ENCODE results near the gene MSRB3.

MSRB3 gene

DNA sequence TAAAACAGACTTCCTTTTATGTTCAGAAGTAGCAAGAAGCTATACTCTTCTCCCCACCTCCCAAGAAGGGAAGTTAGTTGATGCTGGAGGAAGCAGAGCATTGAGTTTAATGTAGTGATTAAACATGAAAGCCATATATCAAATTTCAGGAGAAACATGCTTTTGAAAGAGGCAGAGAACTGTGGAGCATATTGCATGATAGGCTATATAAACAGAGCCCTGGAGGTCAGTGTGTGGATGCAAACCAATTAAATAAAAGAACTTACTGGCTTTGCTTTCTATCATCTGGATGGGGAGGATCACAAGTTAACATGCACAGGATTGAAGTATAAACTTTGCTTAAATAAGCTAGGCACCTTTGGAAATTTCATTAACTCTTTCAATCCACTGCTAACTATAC is 94.1 kb downstream of the MSRB3 start:
- Histone ChIP-seq H3K9me3 (ENCODE audit: control insufficient read depth in 5 of 5, low read length in 5 of 5) (no peaks in the 10 kb centered on the region), H3K4me3 (ENCODE audit: low read depth in 1 of 5, low read length in 5 of 5) (no peak overlapping the region), H3K4me1 (ENCODE audit: control insufficient read depth in 5 of 5, insufficient read depth in 5 of 5, low read length in 5 of 5) (no peaks in the 10 kb centered on the region), H3K27me3 (ENCODE audit: control insufficient read depth in 5 of 5, insufficient read depth in 4 of 5, low read length in 5 of 5) (no peaks in the 10 kb centered on the region), H3K36me3 (ENCODE audit: control insufficient read depth in 5 of 5, insufficient read depth in 5 of 5, low read length in 5 of 5) (no peaks in the 10 kb centered on the region), H3K9ac (ENCODE audit: low read length in 5 of 5) (no peak overlapping the region), H3K27ac (ENCODE audit: low read depth, low read length) (no peak overlapping the region)

DNA sequence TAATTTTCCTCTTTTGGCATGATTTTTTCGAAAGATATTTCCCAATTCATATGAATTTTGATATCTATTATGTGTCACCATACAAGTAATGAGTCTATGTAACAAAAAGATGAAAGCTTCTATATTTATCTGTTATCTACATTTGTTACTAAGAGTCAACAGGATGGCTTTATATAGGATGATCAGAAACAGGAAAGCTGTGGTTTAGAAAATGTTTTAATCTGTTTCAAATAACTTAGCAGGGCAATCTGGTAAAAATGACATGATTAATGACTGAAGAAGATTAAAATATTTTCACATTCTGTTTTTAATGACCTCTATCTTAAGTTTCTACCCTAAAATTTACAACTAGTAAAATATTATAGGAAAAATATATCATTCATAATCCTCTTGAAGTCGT is 105.8 kb downstream of the MSRB3 start:
- Histone ChIP-seq H3K9ac (ENCODE audit: low read length in 5 of 5) (no peak overlapping the region), H3K4me3 (ENCODE audit: low read depth in 1 of 5, low read length in 5 of 5) (no peak overlapping the region), H3K27me3 (ENCODE audit: control insufficient read depth in 5 of 5, insufficient read depth in 4 of 5, low read length in 5 of 5) (no peaks in the 10 kb centered on the region), H3K9me3 (ENCODE audit: control insufficient read depth in 5 of 5, low read length in 5 of 5) (no peaks in the 10 kb centered on the region), H3K27ac (ENCODE audit: low read depth, low read length) (no peak overlapping the region), H3K36me3 (ENCODE audit: control insufficient read depth in 5 of 5, insufficient read depth in 5 of 5, low read length in 5 of 5) (no peaks in the 10 kb centered on the region), H3K4me1 (ENCODE audit: control insufficient read depth in 5 of 5, insufficient read depth in 5 of 5, low read length in 5 of 5) (no peaks in the 10 kb centered on the region)

DNA sequence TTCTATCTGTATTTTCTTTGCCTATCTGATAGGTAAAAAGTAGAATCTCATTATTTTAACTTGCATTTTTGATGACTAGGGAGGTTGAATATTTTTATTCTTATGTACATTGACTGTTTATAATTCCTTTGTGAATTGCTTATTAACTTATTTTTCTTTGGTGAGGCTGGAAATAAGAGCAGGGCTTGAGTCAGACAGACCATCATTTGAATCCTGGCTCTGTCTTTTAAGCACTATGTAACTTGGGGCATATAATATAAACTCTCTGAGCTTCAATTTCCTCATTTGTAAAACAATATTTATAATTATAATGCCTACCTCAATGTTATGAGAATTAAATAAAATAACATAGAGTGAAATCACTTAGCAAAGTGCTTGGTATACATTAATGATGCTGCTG is 108.9 kb downstream of the MSRB3 start:
- no peak overlapping the region for H3K4me3 ChIP-seq (ENCODE audit: low read depth in 1 of 5, low read length in 5 of 5)
- H3K27ac ChIP-seq (ENCODE audit: low read depth, low read length) = no peak overlapping the region
- H3K9me3 ChIP-seq (ENCODE audit: control insufficient read depth in 5 of 5, low read length in 5 of 5) = no peaks in the 10 kb centered on the region
- no peaks in the 10 kb centered on the region for H3K27me3 ChIP-seq (ENCODE audit: control insufficient read depth in 5 of 5, insufficient read depth in 4 of 5, low read length in 5 of 5)
- no peak overlapping the region for H3K9ac ChIP-seq (ENCODE audit: low read length in 5 of 5)
- H3K4me1 ChIP-seq (ENCODE audit: control insufficient read depth in 5 of 5, insufficient read depth in 5 of 5, low read length in 5 of 5) = peaks cover 0 to 4% (median 1%) of the 10 kb centered on the region in 5 donors
- no peaks in the 10 kb centered on the region for H3K36me3 ChIP-seq (ENCODE audit: control insufficient read depth in 5 of 5, insufficient read depth in 5 of 5, low read length in 5 of 5)

DNA sequence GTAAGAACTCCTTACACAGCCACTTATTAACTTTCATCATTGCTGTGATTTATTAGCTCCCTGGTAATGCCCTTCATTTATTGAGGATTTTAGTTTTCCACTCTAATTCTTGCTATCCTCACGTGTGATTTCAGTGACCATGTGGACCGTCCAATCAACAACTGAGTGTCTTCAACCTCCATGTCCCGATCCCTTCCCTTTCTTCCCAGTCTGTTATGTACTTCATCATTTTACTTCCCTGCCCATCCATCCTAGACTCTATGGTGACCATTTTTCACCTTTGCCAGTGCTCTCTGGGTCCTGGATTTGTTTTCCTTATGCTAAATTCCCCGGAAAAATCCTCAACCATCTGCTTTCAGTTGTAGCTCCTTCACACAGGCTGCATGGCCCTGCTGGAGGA is 111.0 kb downstream of the MSRB3 start:
- no peak overlapping the region for H3K4me3 ChIP-seq (ENCODE audit: low read depth in 1 of 5, low read length in 5 of 5)
- no peak overlapping the region for H3K27ac ChIP-seq (ENCODE audit: low read depth, low read length)
- no peaks in the 10 kb centered on the region for H3K36me3 ChIP-seq (ENCODE audit: control insufficient read depth in 5 of 5, insufficient read depth in 5 of 5, low read length in 5 of 5)
- no peak overlapping the region for H3K9ac ChIP-seq (ENCODE audit: low read length in 5 of 5)
- H3K27me3 ChIP-seq (ENCODE audit: control insufficient read depth in 5 of 5, insufficient read depth in 4 of 5, low read length in 5 of 5) = no peaks in the 10 kb centered on the region
- peaks cover 0 to 8% (median 4%) of the 10 kb centered on the region in 5 donors for H3K4me1 ChIP-seq (ENCODE audit: control insufficient read depth in 5 of 5, insufficient read depth in 5 of 5, low read length in 5 of 5)
- H3K9me3 ChIP-seq (ENCODE audit: control insufficient read depth in 5 of 5, low read length in 5 of 5) = peaks cover 0 to 3% (median 1%) of the 10 kb centered on the region in 5 donors

DNA sequence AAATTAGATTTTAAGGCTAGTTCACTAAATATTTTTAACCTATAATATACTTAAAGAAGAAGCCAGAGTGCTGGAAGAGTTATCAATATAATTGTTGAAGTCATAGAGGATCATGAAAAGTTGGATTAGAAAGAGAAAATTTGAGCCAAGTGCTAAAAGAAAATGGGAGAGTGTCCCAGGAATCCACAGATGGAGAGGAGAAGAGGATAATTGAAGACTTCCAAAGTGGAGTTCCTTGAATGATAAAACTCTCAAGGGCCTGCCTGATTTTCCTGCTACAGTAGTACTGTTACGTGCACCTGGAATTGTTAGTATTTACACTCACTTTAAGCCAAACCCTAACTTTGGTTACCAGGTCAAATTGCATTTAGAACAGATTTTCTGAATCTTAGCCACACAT is 113.2 kb downstream of the MSRB3 start:
- Histone ChIP-seq H3K4me3 (ENCODE audit: low read depth in 1 of 5, low read length in 5 of 5) (no peak overlapping the region), H3K9me3 (ENCODE audit: control insufficient read depth in 5 of 5, low read length in 5 of 5) (peaks cover 0 to 7% (median 4%) of the 10 kb centered on the region in 5 donors), H3K9ac (ENCODE audit: low read length in 5 of 5) (no peak overlapping the region), H3K4me1 (ENCODE audit: control insufficient read depth in 5 of 5, insufficient read depth in 5 of 5, low read length in 5 of 5) (peaks cover 0 to 8% (median 4%) of the 10 kb centered on the region in 5 donors), H3K27ac (ENCODE audit: low read depth, low read length) (no peak overlapping the region), H3K36me3 (ENCODE audit: control insufficient read depth in 5 of 5, insufficient read depth in 5 of 5, low read length in 5 of 5) (no peaks in the 10 kb centered on the region), H3K27me3 (ENCODE audit: control insufficient read depth in 5 of 5, insufficient read depth in 4 of 5, low read length in 5 of 5) (no peaks in the 10 kb centered on the region)

DNA sequence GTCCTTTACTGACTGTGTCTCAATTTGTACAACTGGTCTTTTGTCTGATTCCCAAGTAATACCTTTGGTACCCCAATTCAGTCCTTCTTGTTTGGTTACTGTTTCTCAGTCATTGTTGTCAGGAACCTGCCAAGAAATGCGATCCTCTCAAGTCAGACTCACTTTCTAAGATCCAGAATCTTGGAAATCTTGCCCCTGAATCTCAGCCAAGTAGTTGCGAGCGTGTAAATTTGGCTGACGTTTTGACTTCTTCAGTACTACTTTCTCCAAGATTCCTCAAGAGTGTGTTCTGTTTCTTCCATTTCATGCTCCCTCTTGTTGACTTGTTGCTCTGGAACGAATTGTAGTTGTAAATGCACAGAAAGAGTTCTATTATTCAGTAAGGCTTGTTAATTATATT is 114.0 kb downstream of the MSRB3 start:
- no peak overlapping the region for H3K4me3 ChIP-seq (ENCODE audit: low read depth in 1 of 5, low read length in 5 of 5)
- no peaks in the 10 kb centered on the region for H3K36me3 ChIP-seq (ENCODE audit: control insufficient read depth in 5 of 5, insufficient read depth in 5 of 5, low read length in 5 of 5)
- H3K9me3 ChIP-seq (ENCODE audit: control insufficient read depth in 5 of 5, low read length in 5 of 5) = peaks cover 0 to 12% (median 6%) of the 10 kb centered on the region in 5 donors
- H3K9ac ChIP-seq (ENCODE audit: low read length in 5 of 5) = no peak overlapping the region
- H3K27me3 ChIP-seq (ENCODE audit: control insufficient read depth in 5 of 5, insufficient read depth in 4 of 5, low read length in 5 of 5) = no peaks in the 10 kb centered on the region
- H3K27ac ChIP-seq (ENCODE audit: low read depth, low read length) = no peak overlapping the region
- H3K4me1 ChIP-seq (ENCODE audit: control insufficient read depth in 5 of 5, insufficient read depth in 5 of 5, low read length in 5 of 5) = peaks cover 0 to 8% (median 4%) of the 10 kb centered on the region in 5 donors

DNA sequence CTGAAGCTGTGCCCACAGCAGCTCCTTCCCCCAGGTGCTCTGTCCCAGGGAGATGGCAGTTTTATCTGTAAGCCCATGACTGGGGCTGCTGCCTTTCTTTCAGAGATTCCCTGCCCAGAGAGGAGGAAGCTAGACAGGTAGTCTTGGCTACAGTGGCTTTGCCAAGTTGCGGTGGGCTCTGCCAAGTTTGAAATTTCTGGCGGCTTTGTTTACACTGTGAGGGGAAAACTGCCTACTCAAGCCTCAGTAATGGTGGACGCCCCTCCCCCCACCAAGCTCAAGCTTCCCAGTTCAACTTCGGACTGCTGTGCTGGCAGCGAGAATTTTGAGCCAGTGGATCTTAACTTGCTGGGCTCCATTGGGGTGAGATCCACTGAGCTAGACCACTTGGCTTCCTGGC is 124.7 kb downstream of the MSRB3 start:
- no peaks in the 10 kb centered on the region for H3K4me1 ChIP-seq (ENCODE audit: control insufficient read depth in 5 of 5, insufficient read depth in 5 of 5, low read length in 5 of 5)
- no peaks in the 10 kb centered on the region for H3K27me3 ChIP-seq (ENCODE audit: control insufficient read depth in 5 of 5, insufficient read depth in 4 of 5, low read length in 5 of 5)
- H3K27ac ChIP-seq (ENCODE audit: low read depth, low read length) = no peak overlapping the region
- no peaks in the 10 kb centered on the region for H3K36me3 ChIP-seq (ENCODE audit: control insufficient read depth in 5 of 5, insufficient read depth in 5 of 5, low read length in 5 of 5)
- H3K9ac ChIP-seq (ENCODE audit: low read length in 5 of 5) = no peak overlapping the region
- peaks cover 0 to 3% (median 0%) of the 10 kb centered on the region in 5 donors for H3K9me3 ChIP-seq (ENCODE audit: control insufficient read depth in 5 of 5, low read length in 5 of 5)
- no peak overlapping the region for H3K4me3 ChIP-seq (ENCODE audit: low read depth in 1 of 5, low read length in 5 of 5)

DNA sequence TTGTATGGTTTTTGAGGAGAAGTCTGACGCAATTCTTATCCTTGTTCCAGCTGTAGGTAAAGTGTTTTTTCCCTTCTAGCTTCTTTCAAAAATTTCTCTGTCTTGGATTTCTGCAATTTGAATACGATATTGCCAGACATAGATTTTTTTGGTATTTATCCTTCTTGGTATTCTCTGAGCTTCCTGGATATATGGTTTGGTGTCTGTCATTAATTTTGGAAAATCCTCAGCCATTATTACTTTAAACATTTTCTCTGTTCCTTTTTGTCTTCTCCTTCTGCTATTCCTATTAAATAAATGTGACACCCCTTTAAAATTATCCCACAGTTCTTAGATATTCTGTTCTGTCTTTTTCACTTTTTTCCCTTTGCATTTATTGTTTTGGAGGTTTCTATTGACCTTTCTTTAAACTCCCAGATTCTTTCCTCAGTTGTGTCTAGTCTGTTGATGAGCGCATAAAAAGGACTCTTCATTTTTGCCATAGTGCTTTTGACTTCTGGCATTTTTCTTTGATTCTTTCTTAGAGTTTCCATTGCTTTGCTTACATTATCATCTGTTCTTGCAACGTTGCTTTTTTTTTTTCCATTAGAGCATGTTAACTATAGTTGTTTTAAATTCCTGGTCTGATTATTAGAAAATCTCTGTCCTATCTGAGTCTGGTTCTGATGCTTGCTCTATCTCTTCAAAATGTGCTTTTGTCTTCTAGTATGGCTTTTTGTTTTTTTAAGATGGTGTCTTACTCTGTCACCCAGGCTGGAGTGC is 129.1 kb downstream of the MSRB3 start:
- Histone ChIP-seq H3K9me3 (ENCODE audit: control insufficient read depth in 5 of 5, low read length in 5 of 5) (peaks cover 0 to 3% (median 0%) of the 10 kb centered on the region in 5 donors), H3K27me3 (ENCODE audit: control insufficient read depth in 5 of 5, insufficient read depth in 4 of 5, low read length in 5 of 5) (no peaks in the 10 kb centered on the region), H3K4me3 (ENCODE audit: low read depth in 1 of 5, low read length in 5 of 5) (no peak overlapping the region), H3K4me1 (ENCODE audit: control insufficient read depth in 5 of 5, insufficient read depth in 5 of 5, low read length in 5 of 5) (peaks cover 0 to 13% (median 3%) of the 10 kb centered on the region in 5 donors), H3K27ac (ENCODE audit: low read depth, low read length) (no peak overlapping the region), H3K9ac (ENCODE audit: low read length in 5 of 5) (no peak overlapping the region), H3K36me3 (ENCODE audit: control insufficient read depth in 5 of 5, insufficient read depth in 5 of 5, low read length in 5 of 5) (no peaks in the 10 kb centered on the region)

DNA sequence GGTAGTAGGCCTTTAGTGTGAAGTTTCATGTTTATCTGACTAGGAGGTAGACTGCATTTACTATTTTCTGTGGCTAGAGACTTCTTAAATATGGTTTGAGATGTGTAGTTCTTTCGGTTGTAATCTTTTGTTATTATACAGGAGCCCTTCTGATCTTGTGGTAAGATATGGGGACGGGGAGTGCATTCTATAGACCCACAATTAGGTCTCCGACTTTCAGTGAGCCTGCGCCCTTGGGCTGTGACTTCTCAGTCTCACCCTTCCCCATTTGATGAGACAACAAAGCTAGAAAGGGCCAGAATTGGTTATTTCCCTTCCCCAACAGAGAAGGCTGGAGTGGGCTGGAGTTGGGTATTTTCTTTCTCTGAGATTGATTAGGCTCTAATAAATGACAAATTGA is 130.0 kb downstream of the MSRB3 start:
- no peaks in the 10 kb centered on the region for H3K27me3 ChIP-seq (ENCODE audit: control insufficient read depth in 5 of 5, insufficient read depth in 4 of 5, low read length in 5 of 5)
- no peaks in the 10 kb centered on the region for H3K9me3 ChIP-seq (ENCODE audit: control insufficient read depth in 5 of 5, low read length in 5 of 5)

DNA sequence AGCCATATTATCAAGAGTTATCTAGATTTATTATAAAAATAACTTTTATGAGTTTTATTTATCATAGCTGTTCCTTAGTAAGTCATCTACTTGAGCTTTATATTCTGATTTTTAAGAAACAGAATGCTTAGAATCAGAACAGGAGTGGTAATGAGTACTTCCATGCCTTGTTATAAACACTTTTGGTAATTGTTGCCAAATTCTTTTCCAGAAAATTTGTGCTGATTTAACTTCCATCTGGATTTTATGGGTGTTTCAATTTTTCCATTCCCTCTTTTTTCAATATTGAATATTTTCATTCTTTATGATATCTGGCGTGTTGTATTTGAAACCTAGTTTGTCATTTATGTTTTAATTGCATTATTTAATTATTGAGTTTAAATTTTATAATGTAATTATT is 131.2 kb downstream of the MSRB3 start:
- Histone ChIP-seq H3K27me3 (ENCODE audit: control insufficient read depth in 5 of 5, insufficient read depth in 4 of 5, low read length in 5 of 5) (no peaks in the 10 kb centered on the region), H3K4me3 (ENCODE audit: low read depth in 1 of 5, low read length in 5 of 5) (no peak overlapping the region), H3K36me3 (ENCODE audit: control insufficient read depth in 5 of 5, insufficient read depth in 5 of 5, low read length in 5 of 5) (no peaks in the 10 kb centered on the region), H3K9me3 (ENCODE audit: control insufficient read depth in 5 of 5, low read length in 5 of 5) (no peaks in the 10 kb centered on the region), H3K4me1 (ENCODE audit: control insufficient read depth in 5 of 5, insufficient read depth in 5 of 5, low read length in 5 of 5) (peaks cover 0 to 13% (median 3%) of the 10 kb centered on the region in 5 donors), H3K9ac (ENCODE audit: low read length in 5 of 5) (no peak overlapping the region), H3K27ac (ENCODE audit: low read depth, low read length) (no peak overlapping the region)

More for the DNA sequence above, 130.0 kb downstream of the MSRB3 start:
- Histone ChIP-seq H3K4me1 (ENCODE audit: control insufficient read depth in 5 of 5, insufficient read depth in 5 of 5, low read length in 5 of 5) (peaks cover 0 to 13% (median 3%) of the 10 kb centered on the region in 5 donors), H3K27ac (ENCODE audit: low read depth, low read length) (no peak overlapping the region), H3K4me3 (ENCODE audit: low read depth in 1 of 5, low read length in 5 of 5) (no peak overlapping the region), H3K9ac (ENCODE audit: low read length in 5 of 5) (no peak overlapping the region), H3K36me3 (ENCODE audit: control insufficient read depth in 5 of 5, insufficient read depth in 5 of 5, low read length in 5 of 5) (no peaks in the 10 kb centered on the region)
